Uterus (tissue), 2 donors: ENCODE results near the gene PRRG1.

Experiments
- CTCF ChIP-seq, 4 experiments: fragments of 200-600 bp in 2 of 4; fragments of 450-650 bp in 2 of 4; sonication (generic) in 2 of 4; IDR thresholded peaks; one replicate each; pipeline ENCODE4 v1.5.1; 2016 to 2019; ENCODE audit warnings: antibody characterized with exemption in 4 of 4, mild to moderate bottlenecking in 2 of 4, moderate library complexity in 1 of 4
- POLR2A ChIP-seq, 2 donors: fragments of 450-650 bp; IDR thresholded peaks; one replicate each; pipeline ENCODE4 v1.6.1; 2016; ENCODE audit warnings: antibody characterized with exemption in 2 of 2, mild to moderate bottlenecking in 1 of 2, moderate library complexity in 1 of 2

- no peak for TF ChIP-seq CTCF (IDR thresholded peaks at IDR 0.05)
- no peak for TF ChIP-seq POLR2A (IDR thresholded peaks at IDR 0.05)
Measured at GRCh38 chrX:37350034-37350365, 836 bp downstream of the PRRG1 start.
